Body of pancreas (tissue), 4 donors: ENCODE results near the gene GRP.

Experiments used
- CTCF ChIP-seq, 7 experiments: fragments of 450-650 bp in 4 of 7; fragments of 200-600 bp in 3 of 7; sonication (generic) in 3 of 7; IDR thresholded peaks; one replicate each; pipeline ENCODE4 v1.5.1; 2016 to 2019; ENCODE audit warnings: antibody characterized with exemption in 7 of 7
- POLR2A ChIP-seq, 3 donors: fragments of 450-650 bp; IDR thresholded peaks; one replicate each; pipeline ENCODE4 v1.6.1; 2016; ENCODE audit warnings: antibody characterized with exemption in 3 of 3, mild to moderate bottlenecking in 2 of 3

- no peak for TF ChIP-seq POLR2A (IDR thresholded peaks at IDR 0.05)
- no peak for TF ChIP-seq CTCF (IDR thresholded peaks at IDR 0.05)
Observed at GRCh38 chr18:59222341-59222740, 2.4 kb downstream of the GRP start.
